RWPE2 (cell line): Measurements from ENCODE around the gene ASB18.

Source experiments
- ATAC-seq: fragments of 200-7000 bp; cut with Tn5 transposase; 3 replicates; pipeline ENCODE4 v1.9.1; 2021; ENCODE audit warnings: low read depth
- DNase-seq: peaks from one replicate; pipeline ENCODE4 v3.0.0-alpha.2; 2020; ENCODE audit warnings: low spot score
- H3K27ac ChIP-seq: fragments of 450-650 bp; 2 replicates; pipeline ENCODE4 v1.5.1; 2017; ENCODE audit warnings: mild to moderate bottlenecking; ENCODE audit not compliant: poor library complexity, severe bottlenecking
- H3K27me3 ChIP-seq: fragments of 250-450 bp; sonication (Bioruptor Pico); 2 replicates; pipeline ENCODE4 v1.5.1; 2021; ENCODE audit warnings: mild to moderate bottlenecking, moderate library complexity; ENCODE audit not compliant: insufficient read depth, poor library complexity, severe bottlenecking
- H3K36me3 ChIP-seq: fragments of 250-450 bp; sonication (Bioruptor Pico); 2 replicates; pipeline ENCODE4 v1.5.1; 2020; ENCODE audit warnings: low read depth, mild to moderate bottlenecking, moderate library complexity
- H3K4me1 ChIP-seq: fragments of 250-450 bp; sonication (Bioruptor Pico); 2 replicates; pipeline ENCODE4 v1.5.1; 2021; ENCODE audit warnings: mild to moderate bottlenecking, moderate library complexity; ENCODE audit not compliant: insufficient read depth, poor library complexity, severe bottlenecking
- H3K4me3 ChIP-seq: fragments of 250-450 bp; sonication (Bioruptor Pico); 2 replicates; pipeline ENCODE4 v1.5.1; 2021; ENCODE audit warnings: mild to moderate bottlenecking, moderate library complexity; ENCODE audit not compliant: severe bottlenecking
- H3K9me3 ChIP-seq: fragments of 250-450 bp; sonication (Bioruptor Pico); 2 replicates; pipeline ENCODE4 v1.5.1; 2021; ENCODE audit warnings: mild to moderate bottlenecking, moderate library complexity; ENCODE audit not compliant: severe bottlenecking
- CTCF ChIP-seq: fragments of 450-650 bp; IDR thresholded peaks from one replicate; pipeline ENCODE4 v1.5.1; 2017; ENCODE audit warnings: mild to moderate bottlenecking, moderate library complexity; ENCODE audit not compliant: poor library complexity, severe bottlenecking

The ASB18 gene

GRCh38 chr2:236179236-236180075, 84.8 kb downstream of the ASB18 start:
- DNase-seq (no peak), ATAC-seq (0 out of 3 replicates have a peak, but pooled peaks have one; percentile 3)
- no peaks in the 10 kb centered on the region for H3K9me3 ChIP-seq
- H3K27ac ChIP-seq, result peak overlapping the region; percentile 73
- peaks cover 18% of the 10 kb centered on the region for H3K4me1 ChIP-seq
- TF ChIP-seq CTCF, result no peak
- no peaks in the 10 kb centered on the region for H3K36me3 ChIP-seq
- peak overlapping the region; percentile 22 for H3K4me3 ChIP-seq
- peaks cover 17% of the 10 kb centered on the region for H3K27me3 ChIP-seq

GRCh38 chr2:236178890-236179235, 85.3 kb downstream of the ASB18 start:
- DNase-seq (no peak), ATAC-seq (no peak)
- H3K27ac ChIP-seq, result peak overlapping the region; percentile 73
- peak overlapping the region; percentile 22 for H3K4me3 ChIP-seq
- TF ChIP-seq CTCF, result no peak
- no peaks in the 10 kb centered on the region for H3K9me3 ChIP-seq
- peaks cover 18% of the 10 kb centered on the region for H3K4me1 ChIP-seq
- H3K27me3 ChIP-seq, result peaks cover 23% of the 10 kb centered on the region
- no peaks in the 10 kb centered on the region for H3K36me3 ChIP-seq

GRCh38 chr2:236177967-236178889, 86.0 kb downstream of the ASB18 start:
- H3K36me3 ChIP-seq, result no peaks in the 10 kb centered on the region
- no peaks in the 10 kb centered on the region for H3K9me3 ChIP-seq
- peak overlapping the region; percentile 22 for H3K4me3 ChIP-seq
- DNase-seq (no peak), ATAC-seq (peak; percentile 44)
- peak; percentile 88 for TF ChIP-seq CTCF
- peak overlapping the region; percentile 73 for H3K27ac ChIP-seq
- H3K4me1 ChIP-seq, result peaks cover 18% of the 10 kb centered on the region
- peaks cover 30% of the 10 kb centered on the region for H3K27me3 ChIP-seq

GRCh38 chr2:236177604-236177966, 86.6 kb downstream of the ASB18 start:
- peaks cover 18% of the 10 kb centered on the region for H3K4me1 ChIP-seq
- DNase-seq (no peak), ATAC-seq (no peak)
- H3K27ac ChIP-seq, result no peak overlapping the region
- H3K9me3 ChIP-seq, result no peaks in the 10 kb centered on the region
- no peak for TF ChIP-seq CTCF
- H3K36me3 ChIP-seq, result no peaks in the 10 kb centered on the region
- no peak overlapping the region for H3K4me3 ChIP-seq
- H3K27me3 ChIP-seq, result peaks cover 36% of the 10 kb centered on the region
